HG02610 (cell line): ENCODE data around the gene CSRNP2.
A peak's percentile ranks its signal among the peaks of the same experiment; 100 is the strongest.
"Not testable (repeated sequence)": the region's sequence is repeated elsewhere in the genome, so short reads cannot be mapped to it uniquely, and the experiment has no call there.

Experiments
- ATAC-seq: cut with Tn5 transposase; IDR thresholded peaks from one replicate; pipeline ENCODE4 v1.9.1; 2021; ENCODE audit warnings: mild to moderate bottlenecking, moderate library complexity; ENCODE audit not compliant: unreplicated experiment

CSRNP2 gene

GRCh38 chr12:51083126-51083833, at the start of gene CSRNP2:
TSS of gene CSRNP2 (minus strand) at chr12:51083596. CDS start at chr12:51076561, 7,035 bp downstream.
- peak; percentile 98 for ATAC-seq

- no peak for ATAC-seq
Observed at GRCh38 chr12:51132693-51133092, 49.3 kb upstream of the CSRNP2 start.

DNA sequence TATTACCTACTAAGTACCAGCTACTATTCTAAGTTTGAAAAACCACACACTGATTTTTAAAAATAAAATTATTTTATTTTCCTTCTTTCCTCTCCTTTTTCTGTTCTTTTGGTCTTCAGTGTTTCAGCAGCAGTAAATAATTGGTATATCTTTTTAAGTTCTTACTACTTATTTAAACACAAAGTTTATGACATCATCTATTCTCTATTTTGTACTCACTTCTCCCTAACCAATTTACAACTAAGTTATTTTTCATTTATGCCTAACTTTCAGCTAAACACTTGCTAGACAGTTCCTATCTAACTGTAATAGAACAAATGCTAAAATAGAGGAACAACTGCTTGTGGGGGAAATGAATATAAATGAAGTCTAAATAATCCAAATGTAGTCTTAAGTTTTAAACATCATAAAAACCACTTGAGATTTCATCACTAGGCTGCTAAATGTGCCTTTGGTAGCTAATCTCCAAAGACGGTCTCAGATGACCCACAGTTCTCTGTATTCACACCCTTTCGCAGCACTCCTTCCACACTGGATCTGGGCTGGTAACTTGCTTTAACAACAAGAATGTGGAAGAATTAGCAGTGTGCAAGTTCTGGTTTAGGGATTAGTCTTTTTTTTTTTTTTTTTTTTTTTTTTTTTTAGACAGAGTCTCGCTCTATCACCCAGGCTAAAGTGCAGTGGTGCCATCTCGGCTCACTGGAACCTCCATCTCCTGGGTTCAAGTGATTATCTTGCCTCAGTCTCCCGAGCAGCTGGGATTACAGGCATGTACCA, 48.5 kb upstream of the CSRNP2 start:
- no peak for ATAC-seq

DNA sequence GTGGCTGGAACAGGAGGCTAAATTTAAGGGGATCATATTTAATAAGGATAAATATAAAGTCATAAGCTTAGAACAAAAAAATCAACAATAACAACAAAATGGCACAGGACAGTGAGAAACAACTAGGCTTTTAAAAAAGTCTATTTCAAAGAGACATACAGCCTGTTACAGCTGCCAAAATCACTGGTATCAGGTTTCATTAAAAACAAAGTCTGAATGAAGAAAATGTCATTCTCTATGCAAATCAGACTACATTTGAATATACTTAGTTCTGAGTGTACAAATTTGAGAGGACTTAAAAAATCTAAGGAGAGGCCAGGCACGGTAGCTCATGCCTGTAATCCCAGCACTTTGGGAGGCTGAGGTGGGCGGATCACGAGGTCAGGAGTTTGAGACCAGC, 45.5 kb upstream of the CSRNP2 start:
- no peak for ATAC-seq

GRCh38 chr12:51127050-51127729, 43.8 kb upstream of the CSRNP2 start:
- ATAC-seq: no peak

DNA sequence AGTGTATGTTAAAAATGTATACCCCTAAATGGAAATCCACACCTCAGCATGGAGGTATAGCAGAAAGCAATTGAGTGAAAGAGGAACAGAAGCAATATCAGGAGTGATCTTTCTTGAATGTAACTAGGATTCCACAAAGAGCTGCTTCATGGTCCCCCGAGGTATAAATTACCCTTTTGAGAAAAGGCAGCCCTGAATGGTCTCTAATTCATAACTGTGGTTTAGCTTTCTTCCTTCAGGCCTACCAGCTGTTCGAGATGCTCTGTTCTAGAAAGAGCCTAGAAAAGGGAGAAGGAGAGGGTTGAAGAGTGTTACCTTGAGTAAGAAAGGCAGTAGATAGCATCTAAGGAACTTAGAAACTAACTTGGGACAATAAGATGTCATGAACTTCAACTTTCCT, 42.9 kb upstream of the CSRNP2 start:
- ATAC-seq: no peak

DNA sequence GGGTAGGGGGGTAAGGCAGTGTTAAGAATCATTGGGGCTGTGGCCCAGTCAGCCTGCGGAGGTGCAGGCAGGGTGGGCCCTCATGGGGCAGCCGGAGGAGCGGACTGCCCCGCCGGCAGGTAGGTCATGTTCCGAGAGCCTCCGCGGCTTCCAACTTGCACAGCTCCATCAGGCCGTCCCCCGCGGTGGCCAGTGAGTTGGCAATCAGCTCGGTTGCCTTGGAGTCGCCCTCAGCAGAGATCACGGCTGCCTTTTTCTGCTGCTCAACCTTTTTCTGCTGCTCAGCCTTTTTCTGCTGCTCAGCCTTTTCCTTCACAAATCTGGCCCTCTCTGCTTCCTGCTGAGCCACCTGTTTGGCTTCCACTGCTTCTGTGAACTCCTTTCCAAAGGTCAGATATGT, 41.1 kb upstream of the CSRNP2 start:
- ATAC-seq: no peak

- no peak for ATAC-seq
Observed at GRCh38 chr12:51122844-51123243, 39.4 kb upstream of the CSRNP2 start.

DNA sequence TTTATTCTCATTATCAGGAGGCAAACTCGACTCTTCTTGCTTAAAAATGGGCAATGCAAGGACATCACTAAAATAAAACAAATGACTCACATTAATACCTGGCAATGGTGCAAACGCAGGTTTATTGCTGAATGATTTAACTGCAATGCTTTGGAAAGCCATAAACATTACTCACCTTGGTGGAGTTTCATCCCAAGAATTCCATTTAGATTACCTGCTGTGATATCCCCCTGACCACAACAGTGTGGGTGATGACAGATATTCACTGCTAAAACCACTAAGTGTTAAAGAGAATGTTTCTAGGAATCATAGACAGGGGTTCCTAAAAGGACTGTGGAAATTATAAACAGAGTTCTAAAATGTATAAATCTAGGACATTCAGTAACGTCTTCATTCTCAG, 35.3 kb upstream of the CSRNP2 start:
- ATAC-seq: no peak

DNA sequence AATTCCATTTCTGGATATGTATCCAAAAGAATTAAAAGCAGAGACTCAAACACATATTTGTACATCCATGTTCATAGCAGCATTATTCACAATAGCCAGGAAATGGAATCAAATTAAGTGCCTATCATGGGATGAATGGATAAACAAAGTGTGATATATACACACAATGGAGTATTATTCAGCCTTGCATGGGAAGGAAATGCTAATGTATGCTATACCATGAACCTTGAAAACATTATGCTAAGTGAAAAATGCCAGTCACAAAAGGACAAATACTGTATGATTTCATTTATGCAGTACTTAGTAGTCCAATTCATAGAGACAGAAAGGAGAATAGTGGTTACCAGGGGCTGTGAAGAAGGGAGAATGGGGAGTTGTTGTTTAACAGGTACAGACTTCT, 32.1 kb upstream of the CSRNP2 start:
- ATAC-seq: no peak

- ATAC-seq: no peak
Observed at GRCh38 chr12:51108136-51108535, 24.7 kb upstream of the CSRNP2 start.

GRCh38 chr12:51103977-51104376, 20.6 kb upstream of the CSRNP2 start:
- no peak for ATAC-seq

DNA sequence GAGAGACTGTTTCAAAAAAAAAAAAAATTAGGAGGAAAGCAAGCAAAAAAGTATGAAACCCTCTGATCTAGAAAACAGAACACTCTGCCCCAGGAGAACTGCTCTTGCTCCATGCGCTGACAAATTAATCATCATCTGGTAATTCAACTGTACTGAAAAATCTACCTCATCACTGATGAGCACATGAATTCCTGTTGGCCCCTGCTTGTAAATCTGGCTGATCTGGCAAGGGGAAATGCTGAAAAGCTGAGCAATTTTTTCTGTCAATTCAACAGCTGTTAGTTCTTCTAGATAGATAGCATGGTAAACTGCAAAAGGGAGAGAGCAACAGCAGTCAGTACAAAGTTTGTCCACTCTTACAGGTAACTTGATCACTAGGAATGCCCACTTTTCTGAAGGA, 15.2 kb upstream of the CSRNP2 start:
- no peak for ATAC-seq

DNA sequence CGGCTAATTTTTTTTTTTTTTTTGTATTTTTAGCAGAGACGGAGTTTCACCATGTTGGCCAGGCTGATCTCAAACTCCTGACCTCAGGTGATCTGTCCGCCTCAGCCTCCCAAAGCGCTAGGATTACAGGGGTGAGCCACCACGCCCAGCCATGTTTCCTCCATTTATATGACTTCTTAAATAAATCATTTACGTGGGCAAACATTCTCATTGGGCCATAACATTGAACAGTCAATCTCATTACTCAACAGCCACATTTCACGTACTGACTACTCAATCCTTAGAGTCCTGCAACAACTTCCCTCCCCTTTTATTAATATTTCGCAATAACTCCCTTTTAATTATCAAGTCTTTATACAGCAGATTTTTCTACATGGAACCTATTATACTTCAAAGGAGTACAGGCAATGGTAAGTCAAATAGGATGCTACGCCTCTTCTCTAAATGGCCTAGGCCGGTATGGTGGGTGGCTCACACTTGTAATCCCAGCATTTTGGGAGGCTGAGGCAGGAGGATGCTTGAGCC, 7.4 kb upstream of the CSRNP2 start:
- no peak for ATAC-seq

DNA sequence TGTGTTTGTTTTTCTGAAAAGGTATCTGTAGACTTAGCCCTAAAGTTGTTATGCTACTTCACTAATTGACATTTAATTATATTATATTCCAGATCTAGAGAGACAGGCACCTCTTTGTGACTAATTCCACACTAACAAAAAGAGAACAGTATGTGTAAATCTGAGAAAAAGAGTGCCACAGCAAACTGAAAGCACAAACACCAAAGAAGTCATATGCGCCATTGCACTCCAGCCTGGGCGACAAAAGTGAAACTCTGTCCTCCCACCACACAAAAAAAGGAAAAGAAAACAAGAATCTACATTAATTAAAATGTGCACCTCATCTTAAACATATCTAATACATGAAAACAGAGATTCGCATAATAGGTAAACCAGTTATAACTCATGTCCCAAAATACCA, 4.4 kb upstream of the CSRNP2 start:
- ATAC-seq: no peak

GRCh38 chr12:51086933-51087332, 3.5 kb upstream of the CSRNP2 start:
- ATAC-seq: no peak

DNA sequence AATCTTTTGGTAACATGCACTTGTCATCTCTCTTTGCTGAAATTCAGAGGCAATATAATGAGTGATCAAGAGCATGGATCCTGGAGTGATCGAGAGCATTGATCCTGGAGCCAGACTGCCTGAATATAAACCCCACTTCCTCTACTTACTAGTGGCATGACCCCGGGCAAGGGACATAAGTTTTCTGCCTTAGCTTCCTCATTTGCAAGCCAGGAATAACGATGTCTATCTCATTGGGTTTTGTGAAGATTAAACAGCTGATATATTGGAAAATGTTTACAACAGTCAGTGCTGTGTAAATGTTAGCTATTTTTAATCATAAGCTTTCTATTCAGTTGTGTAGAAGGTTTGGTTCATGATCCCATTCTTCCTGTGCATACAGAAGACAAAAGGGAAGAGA, 2.4 kb upstream of the CSRNP2 start:
- no peak for ATAC-seq

DNA sequence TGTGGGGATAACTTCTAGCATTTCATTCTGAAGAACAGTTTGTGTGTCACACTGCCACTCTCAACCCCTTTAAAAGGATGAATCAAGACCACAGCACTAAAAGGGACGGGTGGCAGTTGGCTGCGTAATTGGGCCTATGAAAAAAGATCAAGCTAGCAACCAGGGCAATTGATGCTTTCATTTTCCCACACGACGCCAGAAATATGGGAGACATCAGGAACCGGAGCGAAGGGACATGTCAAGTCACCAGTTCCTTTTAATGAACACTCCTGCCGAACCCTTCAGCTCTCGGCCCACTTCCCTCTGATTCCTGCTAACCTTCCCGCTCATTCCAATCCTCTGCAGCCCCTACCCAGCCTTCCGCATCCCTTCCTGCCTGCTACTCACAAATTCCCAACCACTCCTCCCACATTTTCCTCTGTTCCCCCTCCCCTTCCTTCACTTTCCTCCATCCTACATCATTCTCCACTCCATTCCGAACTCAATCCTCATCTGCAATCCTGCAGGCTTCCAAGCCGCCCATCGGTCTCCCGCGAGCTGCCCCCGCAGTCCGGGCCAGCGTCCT, 753 bp downstream of the CSRNP2 start:
- no peak for ATAC-seq

- no peak for ATAC-seq
Observed at GRCh38 chr12:51081421-51081820, 2.0 kb downstream of the CSRNP2 start.

DNA sequence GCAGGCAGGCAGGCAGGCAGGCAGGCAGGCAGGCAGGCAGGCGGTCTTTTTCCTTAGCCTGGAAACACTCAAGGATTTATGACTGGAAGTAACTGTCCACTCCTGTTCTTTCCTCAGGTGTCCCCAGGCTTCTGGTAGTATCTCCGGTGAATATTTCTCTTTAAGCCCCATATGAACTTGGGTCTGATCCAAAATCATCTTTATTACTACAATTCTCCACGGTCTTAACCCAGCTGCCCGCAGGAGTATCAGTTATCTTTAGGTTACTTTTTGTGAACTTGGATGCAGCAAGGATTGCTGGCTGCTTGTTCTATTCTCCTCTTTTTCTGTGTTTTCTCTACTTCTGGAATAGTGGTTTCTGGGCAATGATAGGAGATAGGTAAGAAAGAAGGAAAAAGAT, 3.3 kb downstream of the CSRNP2 start:
- no peak for ATAC-seq

DNA sequence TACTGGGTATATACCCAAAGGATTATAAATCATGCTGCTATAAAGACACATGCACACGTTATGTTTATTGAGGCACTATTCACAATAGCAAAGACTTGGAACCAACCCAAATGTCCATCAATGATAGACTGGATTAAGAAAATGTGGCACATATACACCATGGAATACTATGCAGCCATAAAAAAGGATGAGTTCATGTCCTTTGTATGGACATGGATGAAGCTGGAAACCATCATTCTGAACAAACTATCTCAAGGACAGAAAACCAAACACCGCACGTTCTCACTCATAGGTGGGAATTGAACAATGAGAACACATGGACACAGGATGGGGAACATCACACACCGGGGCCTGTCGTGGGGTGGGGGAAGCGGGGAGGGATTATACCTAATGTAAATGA, 4.5 kb downstream of the CSRNP2 start:
- not testable (repeated sequence) for ATAC-seq
